Ovary (tissue), 3 donors: ENCODE measurements around the gene FMN1.

Source experiments
- CTCF ChIP-seq, 3 donors: fragments of 450-650 bp in 2 of 3; fragments of 200-600 bp in 1 of 3; IDR thresholded peaks; one replicate each; pipeline versions ENCODE4 v1.5.1 to v1.8.0; 2016 to 2022; ENCODE audit warnings: antibody characterized with exemption in 3 of 3, mild to moderate bottlenecking in 1 of 3
- EP300 ChIP-seq: sonication (generic); formaldehyde crosslinking; IDR thresholded peaks from one replicate; pipeline ENCODE4 v1.6.1; 2017; ENCODE audit warnings: antibody characterized with exemption
- POLR2A ChIP-seq: fragments of 450-650 bp; IDR thresholded peaks from one replicate; pipeline ENCODE4 v1.6.1; 2017; ENCODE audit warnings: antibody characterized with exemption, mild to moderate bottlenecking, moderate library complexity
- donor health status: DM: no; HTN: no; CAD: no.

DNA sequence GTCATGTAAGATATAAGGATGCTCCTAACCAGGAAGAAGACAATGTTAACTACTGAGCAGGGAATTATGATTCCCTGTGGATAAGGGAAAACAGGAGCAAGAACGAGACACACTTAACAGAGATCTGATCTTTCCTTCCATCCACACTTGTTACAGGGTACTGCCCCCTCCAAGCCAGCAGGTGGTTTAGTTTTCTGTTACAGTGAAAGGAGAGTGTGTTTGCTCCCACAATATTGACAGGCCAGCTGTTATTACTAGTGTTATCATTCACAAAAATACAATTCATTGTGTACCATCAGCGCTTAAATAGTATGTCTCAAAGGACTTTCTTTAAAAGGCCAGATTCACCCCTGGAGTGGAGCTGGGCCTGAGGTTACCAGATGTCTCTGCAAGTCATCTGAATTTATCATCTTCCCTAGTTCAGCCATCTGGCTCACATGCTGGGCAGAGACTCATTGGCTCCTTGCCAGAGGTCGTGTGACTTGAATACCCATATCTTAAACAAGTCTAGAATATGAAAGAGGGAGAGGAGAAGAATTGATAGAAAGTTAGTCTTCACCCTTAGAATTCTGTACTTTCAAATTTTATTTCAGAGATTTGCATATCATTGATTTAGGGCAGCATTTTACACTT lies 16.8 kb upstream of the FMN1 start:
- TF ChIP-seq POLR2A (no peak), CTCF (IDR thresholded peaks at IDR 0.05) (no peak), EP300 (no peak)
